Uterus (tissue), 2 donors: ENCODE data around the gene QKI.

Experiments
- POLR2A ChIP-seq, 2 donors: fragments of 450-650 bp; IDR thresholded peaks; one replicate each; pipeline ENCODE4 v1.6.1; 2016; ENCODE audit warnings: antibody characterized with exemption in 2 of 2, mild to moderate bottlenecking in 1 of 2, moderate library complexity in 1 of 2
- TF ChIP-seq, protein P1 (sequence below), 4 experiments: fragments of 200-600 bp in 2 of 4; fragments of 450-650 bp in 2 of 4; sonication (generic) in 2 of 4; IDR thresholded peaks; one replicate each; pipeline ENCODE4 v1.5.1; 2016 to 2019; ENCODE audit warnings: antibody characterized with exemption in 4 of 4, mild to moderate bottlenecking in 2 of 4, moderate library complexity in 1 of 4

DNA sequence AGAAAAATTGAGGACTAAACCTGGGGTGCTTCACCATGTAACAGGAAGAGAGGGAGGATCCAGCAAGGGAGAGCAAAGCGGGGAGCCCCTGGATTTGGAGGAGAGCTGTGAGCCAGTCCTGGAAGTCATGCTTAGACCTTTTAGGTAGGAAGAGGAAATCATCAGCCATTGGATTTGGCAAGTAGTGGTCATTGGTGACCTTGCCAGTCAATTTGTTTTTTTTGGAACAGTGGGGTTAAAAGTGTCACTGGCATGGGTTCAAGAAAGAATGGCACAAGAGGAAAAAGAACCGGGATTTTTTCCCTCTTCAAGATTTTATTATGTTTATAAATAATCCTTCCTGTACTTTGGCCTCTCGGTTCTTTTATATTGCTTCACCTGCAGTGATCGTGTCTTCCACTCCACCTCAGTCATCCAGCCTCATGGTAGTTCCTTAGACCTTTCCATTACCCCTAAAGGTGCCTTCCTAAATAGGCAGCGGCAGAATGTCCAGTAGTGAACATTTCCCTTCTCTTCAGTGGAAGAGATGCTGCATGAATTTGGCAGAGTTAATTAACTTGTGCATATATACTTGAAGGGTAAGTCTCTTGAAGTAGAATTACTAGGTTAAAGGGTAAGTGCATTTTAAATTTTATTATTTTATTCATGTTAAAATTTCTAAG is 124.7 kb downstream of the QKI start:
- TF ChIP-seq, protein P1, sequence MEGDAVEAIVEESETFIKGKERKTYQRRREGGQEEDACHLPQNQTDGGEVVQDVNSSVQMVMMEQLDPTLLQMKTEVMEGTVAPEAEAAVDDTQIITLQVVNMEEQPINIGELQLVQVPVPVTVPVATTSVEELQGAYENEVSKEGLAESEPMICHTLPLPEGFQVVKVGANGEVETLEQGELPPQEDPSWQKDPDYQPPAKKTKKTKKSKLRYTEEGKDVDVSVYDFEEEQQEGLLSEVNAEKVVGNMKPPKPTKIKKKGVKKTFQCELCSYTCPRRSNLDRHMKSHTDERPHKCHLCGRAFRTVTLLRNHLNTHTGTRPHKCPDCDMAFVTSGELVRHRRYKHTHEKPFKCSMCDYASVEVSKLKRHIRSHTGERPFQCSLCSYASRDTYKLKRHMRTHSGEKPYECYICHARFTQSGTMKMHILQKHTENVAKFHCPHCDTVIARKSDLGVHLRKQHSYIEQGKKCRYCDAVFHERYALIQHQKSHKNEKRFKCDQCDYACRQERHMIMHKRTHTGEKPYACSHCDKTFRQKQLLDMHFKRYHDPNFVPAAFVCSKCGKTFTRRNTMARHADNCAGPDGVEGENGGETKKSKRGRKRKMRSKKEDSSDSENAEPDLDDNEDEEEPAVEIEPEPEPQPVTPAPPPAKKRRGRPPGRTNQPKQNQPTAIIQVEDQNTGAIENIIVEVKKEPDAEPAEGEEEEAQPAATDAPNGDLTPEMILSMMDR (IDR thresholded peaks at IDR 0.05): no peak
- TF ChIP-seq POLR2A (IDR thresholded peaks at IDR 0.05): no peak
